Measurements from ENCODE around the gene PODXL.

DNA sequence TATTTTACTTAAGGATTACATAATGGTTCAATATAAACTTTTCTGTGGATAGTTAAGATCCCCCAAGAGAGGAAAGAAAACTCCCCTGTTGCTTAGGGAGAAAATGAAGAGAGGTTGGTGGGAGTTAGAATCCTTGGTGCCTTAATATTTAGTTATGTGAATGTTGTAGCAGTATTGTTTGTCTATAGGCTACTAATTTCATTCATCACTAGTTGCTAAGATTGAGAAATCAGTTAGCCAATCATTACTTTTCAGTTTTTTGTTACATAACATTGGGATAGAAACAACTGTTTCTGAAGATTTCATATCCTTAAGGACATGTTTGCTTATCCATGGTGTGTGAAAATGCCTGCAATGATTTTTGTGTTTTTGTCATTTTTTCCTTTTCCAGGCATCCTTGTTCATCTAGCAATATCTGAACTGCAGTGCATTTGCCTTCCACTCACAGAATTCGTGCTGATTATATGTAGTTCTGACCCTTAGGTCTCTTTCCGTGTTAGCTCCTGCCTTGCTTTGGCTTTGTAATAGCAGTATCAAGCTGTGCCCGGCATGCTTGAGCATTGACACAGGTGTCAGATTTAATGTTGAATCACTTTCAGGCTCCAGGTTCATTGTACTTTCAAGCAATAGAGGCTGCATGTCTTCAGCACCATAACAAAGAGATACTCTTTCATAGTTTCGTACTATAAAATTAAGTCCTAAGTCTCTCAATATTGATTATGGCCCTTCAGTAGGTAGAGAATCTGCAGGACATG lies 85.0 kb downstream of the PODXL start:
- TF ChIP-seq, protein P1, sequence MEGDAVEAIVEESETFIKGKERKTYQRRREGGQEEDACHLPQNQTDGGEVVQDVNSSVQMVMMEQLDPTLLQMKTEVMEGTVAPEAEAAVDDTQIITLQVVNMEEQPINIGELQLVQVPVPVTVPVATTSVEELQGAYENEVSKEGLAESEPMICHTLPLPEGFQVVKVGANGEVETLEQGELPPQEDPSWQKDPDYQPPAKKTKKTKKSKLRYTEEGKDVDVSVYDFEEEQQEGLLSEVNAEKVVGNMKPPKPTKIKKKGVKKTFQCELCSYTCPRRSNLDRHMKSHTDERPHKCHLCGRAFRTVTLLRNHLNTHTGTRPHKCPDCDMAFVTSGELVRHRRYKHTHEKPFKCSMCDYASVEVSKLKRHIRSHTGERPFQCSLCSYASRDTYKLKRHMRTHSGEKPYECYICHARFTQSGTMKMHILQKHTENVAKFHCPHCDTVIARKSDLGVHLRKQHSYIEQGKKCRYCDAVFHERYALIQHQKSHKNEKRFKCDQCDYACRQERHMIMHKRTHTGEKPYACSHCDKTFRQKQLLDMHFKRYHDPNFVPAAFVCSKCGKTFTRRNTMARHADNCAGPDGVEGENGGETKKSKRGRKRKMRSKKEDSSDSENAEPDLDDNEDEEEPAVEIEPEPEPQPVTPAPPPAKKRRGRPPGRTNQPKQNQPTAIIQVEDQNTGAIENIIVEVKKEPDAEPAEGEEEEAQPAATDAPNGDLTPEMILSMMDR (IDR thresholded peaks at IDR 0.05 in 2 of 3, conservative IDR thresholded peaks at IDR 0.05 in 1 of 3; ENCODE audit: borderline replicate concordance in 1 of 3, insufficient read depth in 1 of 3, low read depth in 2 of 3, low read length in 2 of 3), result no peak
- TF ChIP-seq CEBPB (IDR thresholded peaks at IDR 0.05; ENCODE audit: low read depth), result no peak
- TF ChIP-seq, protein P2, sequence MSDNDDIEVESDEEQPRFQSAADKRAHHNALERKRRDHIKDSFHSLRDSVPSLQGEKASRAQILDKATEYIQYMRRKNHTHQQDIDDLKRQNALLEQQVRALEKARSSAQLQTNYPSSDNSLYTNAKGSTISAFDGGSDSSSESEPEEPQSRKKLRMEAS (IDR thresholded peaks at IDR 0.05), result no peak
- TF ChIP-seq POLR2A (IDR thresholded peaks at IDR 0.05; ENCODE audit: borderline replicate concordance, extremely low read depth, insufficient read depth, insufficient read length), result no peak
- TF ChIP-seq, protein P3, sequence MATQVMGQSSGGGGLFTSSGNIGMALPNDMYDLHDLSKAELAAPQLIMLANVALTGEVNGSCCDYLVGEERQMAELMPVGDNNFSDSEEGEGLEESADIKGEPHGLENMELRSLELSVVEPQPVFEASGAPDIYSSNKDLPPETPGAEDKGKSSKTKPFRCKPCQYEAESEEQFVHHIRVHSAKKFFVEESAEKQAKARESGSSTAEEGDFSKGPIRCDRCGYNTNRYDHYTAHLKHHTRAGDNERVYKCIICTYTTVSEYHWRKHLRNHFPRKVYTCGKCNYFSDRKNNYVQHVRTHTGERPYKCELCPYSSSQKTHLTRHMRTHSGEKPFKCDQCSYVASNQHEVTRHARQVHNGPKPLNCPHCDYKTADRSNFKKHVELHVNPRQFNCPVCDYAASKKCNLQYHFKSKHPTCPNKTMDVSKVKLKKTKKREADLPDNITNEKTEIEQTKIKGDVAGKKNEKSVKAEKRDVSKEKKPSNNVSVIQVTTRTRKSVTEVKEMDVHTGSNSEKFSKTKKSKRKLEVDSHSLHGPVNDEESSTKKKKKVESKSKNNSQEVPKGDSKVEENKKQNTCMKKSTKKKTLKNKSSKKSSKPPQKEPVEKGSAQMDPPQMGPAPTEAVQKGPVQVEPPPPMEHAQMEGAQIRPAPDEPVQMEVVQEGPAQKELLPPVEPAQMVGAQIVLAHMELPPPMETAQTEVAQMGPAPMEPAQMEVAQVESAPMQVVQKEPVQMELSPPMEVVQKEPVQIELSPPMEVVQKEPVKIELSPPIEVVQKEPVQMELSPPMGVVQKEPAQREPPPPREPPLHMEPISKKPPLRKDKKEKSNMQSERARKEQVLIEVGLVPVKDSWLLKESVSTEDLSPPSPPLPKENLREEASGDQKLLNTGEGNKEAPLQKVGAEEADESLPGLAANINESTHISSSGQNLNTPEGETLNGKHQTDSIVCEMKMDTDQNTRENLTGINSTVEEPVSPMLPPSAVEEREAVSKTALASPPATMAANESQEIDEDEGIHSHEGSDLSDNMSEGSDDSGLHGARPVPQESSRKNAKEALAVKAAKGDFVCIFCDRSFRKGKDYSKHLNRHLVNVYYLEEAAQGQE (IDR thresholded peaks at IDR 0.05; ENCODE audit: low read depth), result no peak
- TF ChIP-seq EZH2 (IDR thresholded peaks at IDR 0.05), result no peak
- TF ChIP-seq SP1 (IDR thresholded peaks at IDR 0.05; ENCODE audit: low read depth), result no peak

Data from HCT116 (cell line).